ENCODE measurements around the gene TUBGCP4.

TUBGCP4 gene

GRCh38 chr15:43412096-43412495 is 41.2 kb downstream of the TUBGCP4 start:
- H3K27ac ChIP-seq: no peak overlapping the region
- TF ChIP-seq CTCF (conservative IDR thresholded peaks at IDR 0.05; ENCODE audit: low read depth): no peak
- DNase-seq (ENCODE audit: low spot score): no peak
- ChIA-PET POLR2A (ENCODE audit: low non-redundant PET) (no interaction called here), CTCF (no interaction called here)

GRCh38 chr15:43414196-43414595 is 43.3 kb downstream of the TUBGCP4 start:
- ChIA-PET CTCF (interaction anchor here (0.5 kb wide), 1 partner anchor 423 kb away, joined by 3 read pairs; no protein-coding TSS in a partner anchor), POLR2A (ENCODE audit: low non-redundant PET) (no interaction called here)
- no peak for TF ChIP-seq CTCF (conservative IDR thresholded peaks at IDR 0.05; ENCODE audit: low read depth)
- DNase-seq (ENCODE audit: low spot score): no peak
- no peak overlapping the region for H3K27ac ChIP-seq

- ChIA-PET CTCF (interaction anchor here (0.6 to 0.7 kb wide), 2 partner anchors 16 to 303 kb away, joined by 3 read pairs; no protein-coding TSS in a partner anchor), POLR2A (ENCODE audit: low non-redundant PET) (no interaction called here)
- no peak for DNase-seq (ENCODE audit: low spot score)
- H3K27ac ChIP-seq: no peak overlapping the region
- no peak for TF ChIP-seq CTCF (conservative IDR thresholded peaks at IDR 0.05; ENCODE audit: low read depth)
These were observed 49.5 kb downstream of the TUBGCP4 start for GRCh38 chr15:43420435-43420834.

GRCh38 chr15:43420876-43421275 is 50.0 kb downstream of the TUBGCP4 start:
- DNase-seq (ENCODE audit: low spot score): no peak
- ChIA-PET POLR2A (ENCODE audit: low non-redundant PET) (no interaction called here), CTCF (interaction anchor here (0.7 kb wide), 1 partner anchor 303 kb away, joined by 3 read pairs; no protein-coding TSS in a partner anchor)
- TF ChIP-seq CTCF (conservative IDR thresholded peaks at IDR 0.05; ENCODE audit: low read depth): no peak
- no peak overlapping the region for H3K27ac ChIP-seq

GRCh38 chr15:43423793-43424192 is 52.9 kb downstream of the TUBGCP4 start:
- TF ChIP-seq CTCF (conservative IDR thresholded peaks at IDR 0.05; ENCODE audit: low read depth): no peak
- ChIA-PET CTCF (interaction anchor here (0.5 to 0.6 kb wide), 2 partner anchors 42 to 1759 kb away, joined by 3 read pairs; no protein-coding TSS in a partner anchor), POLR2A (ENCODE audit: low non-redundant PET) (no interaction called here)
- H3K27ac ChIP-seq: no peak overlapping the region
- no peak for DNase-seq (ENCODE audit: low spot score)

- no peak overlapping the region for H3K27ac ChIP-seq
- no peak for TF ChIP-seq CTCF (conservative IDR thresholded peaks at IDR 0.05; ENCODE audit: low read depth)
- CTCF ChIA-PET: no interaction called here
These were observed 58.8 kb downstream of the TUBGCP4 start for GRCh38 chr15:43429687-43430086.

GRCh38 chr15:43433165-43433564 is 62.3 kb downstream of the TUBGCP4 start:
- ChIA-PET POLR2A (ENCODE audit: low non-redundant PET) (no interaction called here), CTCF (no interaction called here)

More at GRCh38 chr15:43429687-43430086, 58.8 kb downstream of the TUBGCP4 start:
- POLR2A ChIA-PET (ENCODE audit: low non-redundant PET): no interaction called here
- DNase-seq (ENCODE audit: low spot score): no peak

More at GRCh38 chr15:43433165-43433564, 62.3 kb downstream of the TUBGCP4 start:
- no peak for DNase-seq (ENCODE audit: low spot score)
- no peak for TF ChIP-seq CTCF (conservative IDR thresholded peaks at IDR 0.05; ENCODE audit: low read depth)
- H3K27ac ChIP-seq: no peak overlapping the region
